B cell (primary cell): ENCODE measurements around the gene BATF3. TPM values are rescaled to one million over a fixed set of nuclear protein-coding genes. Genes with fewer than 3 reads are reported as not detected.

Experiments
- ATAC-seq: fragments of 200-7000 bp; cut with Tn5 transposase; one replicate; pipeline ENCODE4 v1.10.0; 2021; ENCODE audit warnings: low read depth, mild to moderate bottlenecking, moderate number of reproducible peaks, moderate library complexity
- CTCF ChIA-PET: fragments of 350-600 bp; sonication (Branson Sonifier 250); formaldehyde crosslinking; loops from one replicate; lab custom pipeline; 2021; ENCODE audit warnings: antibody characterized with exemption, inconsistent platforms; lab: Charles Lee
- POLR2A ChIA-PET: fragments of 350-600 bp; sonication (Branson Sonifier 250); formaldehyde crosslinking; loops from one replicate; lab custom pipeline; 2021; ENCODE audit warnings: antibody characterized with exemption; lab: Charles Lee
- DNase-seq: peaks from one replicate; pipeline ENCODE4 v3.0.0; 2013
- H2AFZ ChIP-seq: 2 replicates; pipeline ENCODE4 v1.6.1; 2012; ENCODE audit warnings: mild to moderate bottlenecking, low read depth, low read length; ENCODE audit not compliant: insufficient read depth, poor library complexity, severe bottlenecking
- H3K27ac ChIP-seq, 2 donors: 1 replicate in 1 of 2; 2 replicates in 1 of 2; pipeline ENCODE4 v1.5.1; 2012 to 2013; ENCODE audit warnings: low read length in 2 of 2, mild to moderate bottlenecking in 2 of 2, moderate library complexity in 1 of 2
- H3K27me3 ChIP-seq, 4 experiments: fragments of 200-600 bp in 1 of 4; sonication (generic) in 1 of 4; replicated peaks in 1 of 4; 1 replicate in 2 of 4; 2 replicates in 2 of 4; pipeline versions ENCODE4 v1.6.1 to v1.7.0; 2013 to 2016; ENCODE audit warnings: low read length in 3 of 4, mild to moderate bottlenecking in 2 of 4, mixed read lengths in 1 of 4, moderate library complexity in 1 of 4; ENCODE audit not compliant: insufficient read depth in 4 of 4, control insufficient read depth in 3 of 4; ENCODE audit errors: control extremely low read depth in 1 of 4
- H3K36me3 ChIP-seq, 2 experiments: replicated peaks in 1 of 2; 1 replicate in 1 of 2; 2 replicates in 1 of 2; pipeline versions ENCODE4 v1.6.1 to v1.7.1; 2013; ENCODE audit warnings: low read length in 1 of 2; ENCODE audit not compliant: insufficient read depth in 2 of 2, control insufficient read depth in 1 of 2; ENCODE audit errors: control extremely low read depth in 1 of 2, extremely low read depth in 1 of 2
- H3K4me1 ChIP-seq, 2 donors: fragments of 200-600 bp in 1 of 2; sonication (generic) in 1 of 2; 1 replicate in 1 of 2; 2 replicates in 1 of 2; pipeline versions ENCODE4 v1.5.1 to v1.6.1; 2013 to 2017; ENCODE audit warnings: low read length in 2 of 2; ENCODE audit not compliant: control insufficient read depth in 2 of 2, insufficient read depth in 2 of 2
- H3K4me2 ChIP-seq: replicated peaks from 2 replicates; pipeline ENCODE3; 2012; ENCODE audit warnings: mild to moderate bottlenecking, low read depth, low read length; ENCODE audit not compliant: poor library complexity, severe bottlenecking
- H3K4me3 ChIP-seq, 5 experiments: fragments of 200-600 bp in 1 of 5; sonication (generic) in 1 of 5; 1 replicate in 3 of 5; 2 replicates in 2 of 5; pipeline versions ENCODE4 v1.5.1 to v1.7.0; 2011 to 2016; ENCODE audit warnings: low read length in 4 of 5, mild to moderate bottlenecking in 4 of 5, low read depth in 2 of 5, control low read depth in 1 of 5, moderate library complexity in 1 of 5; ENCODE audit not compliant: insufficient read depth in 1 of 5; ENCODE audit errors: control extremely low read depth in 1 of 5, extremely low read depth in 1 of 5
- H3K79me2 ChIP-seq: fragments of 200-600 bp; sonication (generic); one replicate; pipeline ENCODE4 v1.6.0; 2016; ENCODE audit warnings: low read length; ENCODE audit not compliant: control insufficient read depth, insufficient read depth
- H3K9ac ChIP-seq: fragments of 200-600 bp; sonication (generic); 2 replicates; pipeline ENCODE4 v1.6.1; 2017; ENCODE audit warnings: mild to moderate bottlenecking, low read length, moderate library complexity
- H3K9me3 ChIP-seq, 3 donors: one replicate each; pipeline versions ENCODE4 v1.6.1 to v1.7.1; 2013; ENCODE audit warnings: low read length in 2 of 3; ENCODE audit not compliant: control insufficient read depth in 2 of 3, insufficient read depth in 1 of 3; ENCODE audit errors: control extremely low read depth in 1 of 3
- H4K20me1 ChIP-seq: 2 replicates; pipeline ENCODE4 v1.6.0; 2012; ENCODE audit warnings: mild to moderate bottlenecking, low read length; ENCODE audit not compliant: insufficient read depth, control insufficient read depth, poor library complexity, severe bottlenecking
- H3K27ac Mint-ChIP-seq: one replicate; pipeline ENCODE4 v1.8.0; 2021; ENCODE audit warnings: mixed read lengths
- H3K27me3 Mint-ChIP-seq: one replicate; pipeline ENCODE4 v1.8.0; 2021; ENCODE audit warnings: mixed read lengths
- H3K4me1 Mint-ChIP-seq: one replicate; pipeline ENCODE4 v1.8.0; 2021; ENCODE audit warnings: mixed read lengths
- H3K4me3 Mint-ChIP-seq: one replicate; pipeline ENCODE4 v1.8.0; 2021; ENCODE audit warnings: mixed read lengths
- H3K9me3 Mint-ChIP-seq: one replicate; pipeline ENCODE4 v1.8.0; 2022; ENCODE audit warnings: mixed read lengths; ENCODE audit not compliant: insufficient read depth
- CTCF ChIP-seq: fragments of 200-600 bp; IDR thresholded peaks from one replicate; pipeline ENCODE4 v1.8.0; 2022; ENCODE audit warnings: antibody characterized with exemption, mild to moderate bottlenecking
- EZH2 ChIP-seq: IDR thresholded peaks from 2 replicates; pipeline ENCODE4 v1.6.1; 2012; ENCODE audit warnings: borderline replicate concordance, low read depth, mild to moderate bottlenecking, moderate library complexity, low read length; ENCODE audit not compliant: insufficient read depth, poor library complexity, severe bottlenecking
- WGBS: methylation state at CpG from one replicate; pipeline ENCODE4 v1.1.5; 2013; ENCODE audit warnings: missing lambda C conversion rate; ENCODE audit not compliant: insufficient coverage; 5-methylcytosine and 5-hydroxymethylcytosine counted together
- intact Hi-C: fragments of 100-400 bp; cut with micrococcal nuclease; formaldehyde crosslinking; loops from one replicate; pipeline ENCODE4 v1.10.0; 2022
- polyA plus RNA-seq: library from polyadenylated mRNA; depleted of rRNA; stranded (reverse); fragments of >200 nt; gene quantifications from 2 replicates; pipeline ENCODE4 v1.2.3, GENCODE V29; 2012
- total RNA-seq, 2 donors: library from RNA; stranded (reverse); fragments of 120-200 nt in 1 of 2; gene quantifications; 1 replicate in 1 of 2; 2 replicates in 1 of 2; pipeline versions ENCODE4 v1.2.3 to v1.2.4, GENCODE V29; 2013 to 2022

Gene BATF3
- total and polyA plus RNA-seq, 2 donors (not counting 1 experiment from before 2014, with no cell fraction given), result 0.36 to 1.9 TPM

DNA sequence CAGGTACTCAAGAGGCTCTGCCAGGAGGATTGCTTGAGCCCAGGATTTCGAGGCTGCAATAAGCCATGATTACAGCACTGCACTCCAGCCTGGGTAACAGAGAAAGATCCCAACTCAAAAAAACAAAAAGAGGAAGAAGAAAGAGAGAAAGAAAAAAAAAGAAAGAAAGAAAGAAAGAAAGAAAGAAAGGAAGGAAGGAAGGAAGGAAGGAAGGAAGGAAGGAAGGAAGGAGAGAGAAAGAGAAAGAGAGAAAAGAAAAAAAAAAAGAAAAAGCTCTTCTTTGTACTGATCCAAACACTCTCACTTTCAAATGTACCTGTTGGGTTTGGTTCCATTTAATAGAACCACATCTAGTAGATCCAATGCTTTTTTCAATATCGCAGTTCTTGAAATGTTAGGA, 11.8 kb downstream of the BATF3 start:
- no peak overlapping the region for H3K4me2 ChIP-seq
- ChIA-PET CTCF (interaction anchor here (0.7 to 1.8 kb wide), 2 partner anchors 23 to 150 kb away, joined by 3 to 5 read pairs; no protein-coding TSS in a partner anchor), POLR2A (no interaction called here)
- peaks cover 0 to 10% (median 0%) of the 10 kb centered on the region in 4 experiments for H3K27me3 ChIP-seq
- no peak overlapping the region for H3K4me3 ChIP-seq
- H3K36me3 ChIP-seq, result no peaks in the 10 kb centered on the region
- H4K20me1 ChIP-seq, result no peaks in the 10 kb centered on the region
- H3K79me2 ChIP-seq, result no peaks in the 10 kb centered on the region
- H3K4me3 Mint-ChIP-seq, result no peak overlapping the region
- H3K27ac ChIP-seq, result no peak overlapping the region
- no peak overlapping the region for H2AFZ ChIP-seq
- WGBS, result 100% methylated on average over 1 of the region's 2 CpGs
- H3K4me1 ChIP-seq, result peaks cover 13 to 15% of the 10 kb centered on the region in 2 donors
- ATAC-seq, result no peak
- H3K27me3 Mint-ChIP-seq, result no peaks in the 10 kb centered on the region
- H3K27ac Mint-ChIP-seq, result no peak overlapping the region
- intact Hi-C loops, result no loop called here
- no peaks in the 10 kb centered on the region for H3K9me3 ChIP-seq
- H3K9ac ChIP-seq, result no peak overlapping the region
- TF ChIP-seq EZH2, result no peak
- no peak for TF ChIP-seq CTCF
- no peak for DNase-seq
- H3K9me3 Mint-ChIP-seq, result no peaks in the 10 kb centered on the region
- H3K4me1 Mint-ChIP-seq, result peaks cover 14% of the 10 kb centered on the region

DNA sequence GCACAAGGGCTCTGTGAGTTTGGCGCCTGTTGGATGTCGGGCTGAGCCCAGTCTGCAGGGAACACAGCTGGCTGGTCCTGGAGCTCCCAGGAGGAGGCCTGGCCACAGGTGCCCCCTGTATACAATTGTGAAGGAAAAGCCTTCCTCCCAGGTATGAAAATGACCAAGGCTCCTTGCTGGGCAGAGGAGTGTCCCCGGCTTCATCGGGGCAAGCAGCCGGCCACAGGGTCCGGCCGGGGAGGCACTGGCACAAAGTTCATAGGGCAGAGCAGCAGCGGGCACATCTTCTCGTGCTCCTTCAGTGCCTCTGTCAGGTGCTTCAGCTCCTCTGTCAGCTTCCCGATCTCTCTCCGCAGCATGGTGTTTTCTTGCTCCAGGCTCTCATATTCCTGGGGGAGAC, 13.0 kb downstream of the BATF3 start:
- H4K20me1 ChIP-seq, result no peaks in the 10 kb centered on the region
- H2AFZ ChIP-seq, result no peak overlapping the region
- ATAC-seq (no peak), DNase-seq (no peak)
- H3K27me3 Mint-ChIP-seq, result no peaks in the 10 kb centered on the region
- no peaks in the 10 kb centered on the region for H3K36me3 ChIP-seq
- no peaks in the 10 kb centered on the region for H3K79me2 ChIP-seq
- WGBS, result 97% methylated on average over 11 of the region's 11 CpGs
- ChIA-PET CTCF (no interaction called here), POLR2A (no interaction called here)
- H3K4me3 Mint-ChIP-seq, result no peak overlapping the region
- peaks cover 18 to 21% of the 10 kb centered on the region in 2 donors for H3K4me1 ChIP-seq
- no peak overlapping the region for H3K27ac Mint-ChIP-seq
- TF ChIP-seq CTCF (no peak), EZH2 (no peak)
- no peak overlapping the region for H3K9ac ChIP-seq
- peaks cover 0 to 6% (median 0%) of the 10 kb centered on the region in 4 experiments for H3K27me3 ChIP-seq
- H3K27ac ChIP-seq, result no peak overlapping the region
- H3K4me1 Mint-ChIP-seq, result peaks cover 20% of the 10 kb centered on the region
- H3K4me3 ChIP-seq, result no peak overlapping the region
- no peaks in the 10 kb centered on the region for H3K9me3 ChIP-seq
- H3K4me2 ChIP-seq, result no peak overlapping the region
- H3K9me3 Mint-ChIP-seq, result no peaks in the 10 kb centered on the region
- intact Hi-C loops, result no loop called here
